Raji (cell line): ENCODE data around the gene PIGS.

Experiments
- POLR2A ChIP-seq: IDR thresholded peaks from 2 replicates; pipeline ENCODE4 v1.6.1; 2011; ENCODE audit warnings: low read depth, low read length, control low read depth; ENCODE audit not compliant: insufficient read depth

PIGS gene

DNA sequence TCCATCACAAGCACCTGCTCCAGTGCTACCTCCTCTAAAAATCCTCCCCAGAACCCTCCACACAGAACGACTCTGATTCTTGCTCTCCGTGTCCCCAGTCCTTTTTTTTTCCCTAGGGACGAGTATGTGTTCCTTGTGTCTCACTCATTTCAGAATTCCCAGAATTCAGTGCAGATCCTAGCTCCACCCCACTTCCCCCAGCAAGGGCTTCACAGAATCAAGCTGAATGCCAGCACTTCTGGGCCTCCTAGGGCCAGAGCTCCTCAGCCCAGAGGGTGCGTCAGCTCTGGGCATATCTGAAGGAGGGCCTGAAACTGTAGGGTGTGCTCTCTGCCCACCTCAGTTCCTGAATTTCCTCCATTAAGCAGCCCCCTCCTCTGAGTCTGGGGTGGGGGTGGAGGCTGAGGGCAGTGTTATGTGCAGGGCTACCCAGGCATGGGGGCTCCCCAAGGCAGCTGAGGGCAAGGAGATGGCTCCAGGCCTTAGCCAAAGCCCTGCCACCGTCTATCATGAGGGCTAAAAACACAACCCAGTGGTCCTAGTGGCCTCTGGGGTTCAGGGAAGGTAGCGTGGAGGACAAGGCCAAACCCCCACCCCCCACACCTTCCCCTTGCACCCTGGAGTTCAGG, 25.4 kb downstream of the PIGS start:
- TF ChIP-seq POLR2A: no peak

DNA sequence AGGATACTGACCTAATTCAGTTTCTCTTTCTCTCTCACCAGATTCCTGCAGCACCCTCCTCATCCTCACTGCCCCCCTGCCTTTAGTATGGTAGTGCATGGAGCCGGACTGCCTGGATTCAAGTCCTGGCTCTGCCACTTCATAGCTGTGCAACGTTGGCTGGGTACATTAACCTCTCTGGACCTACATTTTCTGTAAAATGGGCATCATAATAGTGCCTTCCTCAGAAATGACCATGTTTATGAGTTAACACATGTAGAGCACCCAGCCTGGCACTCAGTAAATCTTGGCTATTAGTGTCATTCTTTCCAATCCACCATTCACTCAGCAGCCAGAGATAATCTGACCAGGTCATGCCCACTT, 26.2 kb downstream of the PIGS start:
- TF ChIP-seq POLR2A: no peak

DNA sequence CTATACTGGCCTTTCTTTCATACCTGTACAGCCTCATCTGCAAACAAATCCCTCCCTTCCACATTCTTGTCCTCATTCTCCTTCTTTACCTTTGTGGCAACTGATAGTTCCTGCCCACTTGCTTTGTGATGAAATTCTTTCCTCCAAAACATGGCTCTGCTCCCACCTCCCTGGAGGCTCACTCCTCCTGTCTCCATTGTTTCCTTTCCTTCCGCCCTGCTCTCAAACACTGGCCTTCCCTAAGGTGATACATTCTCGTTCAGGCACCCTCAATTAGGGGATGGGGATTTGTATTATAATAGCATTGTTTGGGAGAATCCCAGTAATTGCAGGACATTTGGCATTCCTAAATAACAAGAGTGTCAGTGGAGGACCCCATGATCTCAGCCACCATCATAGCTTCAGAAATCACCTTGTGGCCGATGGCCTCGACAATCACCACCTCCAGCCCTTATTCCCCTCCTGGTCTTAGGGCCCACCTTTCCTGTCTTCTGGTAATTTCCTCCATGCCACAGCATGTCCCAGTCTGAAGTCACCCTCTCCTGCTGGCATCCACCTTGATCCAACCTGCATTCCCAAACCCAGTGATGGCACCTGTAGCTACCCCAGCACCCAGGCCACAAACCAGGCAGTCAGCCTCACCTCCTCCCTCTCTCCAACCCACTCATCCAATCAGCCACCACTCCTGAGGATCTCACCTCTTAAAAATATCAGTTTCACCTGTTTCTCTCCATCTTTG, 26.8 kb downstream of the PIGS start:
- TF ChIP-seq POLR2A: no peak

- no peak for TF ChIP-seq POLR2A
Measured at GRCh38 chr17:28541439-28541838, 29.9 kb downstream of the PIGS start.

GRCh38 chr17:28540231-28540630, 31.1 kb downstream of the PIGS start:
- no peak for TF ChIP-seq POLR2A

- no peak for TF ChIP-seq POLR2A
Measured at GRCh38 chr17:28538296-28538895, 32.9 kb downstream of the PIGS start.

GRCh38 chr17:28537219-28537610, 34.1 kb downstream of the PIGS start:
- no peak for TF ChIP-seq POLR2A

GRCh38 chr17:28536532-28537218, 34.6 kb downstream of the PIGS start:
- no peak for TF ChIP-seq POLR2A

GRCh38 chr17:28534740-28535375, 36.5 kb downstream of the PIGS start:
- TF ChIP-seq POLR2A: no peak

DNA sequence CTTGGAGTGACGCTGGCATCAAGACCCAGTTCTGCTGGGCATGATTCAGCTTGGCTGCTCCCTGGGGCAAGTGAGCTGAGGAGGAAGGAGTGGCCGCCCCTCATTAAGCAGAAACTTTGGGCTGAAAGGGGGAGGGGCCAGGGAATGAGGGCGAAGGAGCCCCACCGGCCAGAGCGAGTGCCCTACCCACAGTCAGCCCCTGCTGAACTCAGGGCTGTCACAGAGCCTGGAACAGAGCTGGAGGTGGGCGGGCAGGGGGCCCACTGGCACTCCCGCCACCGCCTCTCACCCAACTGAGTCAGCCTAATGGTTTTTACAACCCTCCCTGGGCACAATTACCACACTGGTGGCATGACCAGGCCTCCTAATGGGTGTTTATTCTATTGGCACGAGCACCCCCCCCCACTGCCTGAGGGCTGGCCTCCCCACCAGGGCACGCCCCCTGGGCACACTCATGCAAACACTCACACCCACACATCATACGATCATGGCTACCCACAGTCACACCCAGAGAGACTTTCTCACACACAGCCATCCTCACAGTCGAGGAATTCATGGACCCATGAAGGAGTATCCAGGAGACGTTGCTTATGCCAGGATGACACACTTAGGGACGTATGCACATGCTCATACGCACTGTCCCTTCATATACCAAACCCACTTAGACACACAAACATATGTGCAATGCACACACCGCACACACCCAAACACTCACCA, 38.1 kb downstream of the PIGS start:
- no peak for TF ChIP-seq POLR2A

- TF ChIP-seq POLR2A: no peak
Measured at GRCh38 chr17:28532050-28532960, 39.0 kb downstream of the PIGS start.

GRCh38 chr17:28530926-28531325, 40.4 kb downstream of the PIGS start:
- TF ChIP-seq POLR2A: no peak

- TF ChIP-seq POLR2A: no peak
Measured at GRCh38 chr17:28530250-28530649, 41.1 kb downstream of the PIGS start.

DNA sequence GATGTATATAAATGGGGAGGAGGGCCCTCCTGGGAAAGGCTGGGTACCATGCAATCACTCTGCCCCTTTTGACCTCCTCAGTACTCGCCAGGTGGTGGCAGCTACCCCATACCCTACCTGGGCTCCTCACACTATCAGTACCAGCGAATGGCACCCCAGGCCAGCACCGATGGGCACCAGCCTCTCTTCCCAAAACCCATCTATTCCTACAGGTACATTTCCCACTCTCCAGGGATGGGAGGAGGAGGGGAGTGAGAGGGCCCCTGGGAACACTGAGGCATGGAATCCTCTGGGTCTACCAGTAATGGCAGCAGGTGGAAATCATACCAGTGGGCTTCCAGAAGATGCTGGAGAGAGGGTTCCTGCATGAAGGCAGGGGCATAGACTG, 42.3 kb downstream of the PIGS start:
- no peak for TF ChIP-seq POLR2A
